ENCODE measurements around the gene SH3BP5L.
"Not testable (repeated sequence)": the region's sequence is repeated elsewhere in the genome, so short reads cannot be mapped to it uniquely, and the experiment has no call there.

Gene SH3BP5L

GRCh38 chr1:248850536-248851251, 25.0 kb upstream of the SH3BP5L start:
- DNase-seq, result no peak

GRCh38 chr1:248850124-248850523, 24.4 kb upstream of the SH3BP5L start:
- DNase-seq, result no peak

GRCh38 chr1:248849637-248850036, 23.9 kb upstream of the SH3BP5L start:
- DNase-seq, result no peak

GRCh38 chr1:248849152-248849551, 23.4 kb upstream of the SH3BP5L start:
- no peak for DNase-seq

GRCh38 chr1:248848602-248849001, 22.9 kb upstream of the SH3BP5L start:
- no peak for DNase-seq

- DNase-seq, result no peak
Observed at GRCh38 chr1:248847956-248848561, 22.3 kb upstream of the SH3BP5L start.

GRCh38 chr1:248847181-248847955, 21.7 kb upstream of the SH3BP5L start:
- DNase-seq, result no peak

- DNase-seq, result no peak
Observed at GRCh38 chr1:248844526-248844925, 18.8 kb upstream of the SH3BP5L start.

- no peak for DNase-seq
Observed at GRCh38 chr1:248843687-248844086, 18.0 kb upstream of the SH3BP5L start.

- DNase-seq, result no peak
Observed at GRCh38 chr1:248842781-248843331, 17.1 kb upstream of the SH3BP5L start.

GRCh38 chr1:248841702-248842395, 16.1 kb upstream of the SH3BP5L start:
- peak; percentile 68 for DNase-seq

GRCh38 chr1:248840946-248841345, 15.2 kb upstream of the SH3BP5L start:
- peak; percentile 71 for DNase-seq

- DNase-seq, result no peak
Observed at GRCh38 chr1:248839168-248839555, 13.4 kb upstream of the SH3BP5L start.

GRCh38 chr1:248838357-248839167, 12.8 kb upstream of the SH3BP5L start:
- DNase-seq, result peak; percentile 87

- peak; percentile 98 for DNase-seq
Observed at GRCh38 chr1:248837781-248838356, 12.2 kb upstream of the SH3BP5L start, which contains the start of gene ZNF672. ZNF672 (plus strand) TSS chr1:248838224; CDS start chr1:248847275, 9,051 bp downstream.

GRCh38 chr1:248837045-248837780, 11.5 kb upstream of the SH3BP5L start:
- DNase-seq, result no peak

- no peak for DNase-seq
Observed at GRCh38 chr1:248834343-248834940, 8.7 kb upstream of the SH3BP5L start.

GRCh38 chr1:248831842-248832241, 6.1 kb upstream of the SH3BP5L start:
- no peak for DNase-seq

GRCh38 chr1:248830718-248831017, 5.0 kb upstream of the SH3BP5L start:
- not testable (repeated sequence) for DNase-seq

GRCh38 chr1:248828845-248829244, 3.1 kb upstream of the SH3BP5L start:
- DNase-seq, result peak; percentile 44
